RPMI7951 (cell line): Measurements from ENCODE around the gene DUS4L. TPM values are rescaled to one million over a fixed set of nuclear protein-coding genes. Genes with fewer than 3 reads are reported as not detected.
"Not testable (repeated sequence)": the region's sequence is repeated elsewhere in the genome, so short reads cannot be mapped to it uniquely, and the experiment has no call there.

Source experiments
- DNase-seq: peaks from one replicate; pipeline ENCODE4 v3.0.0-alpha.2; 2012; ENCODE audit warnings: low read depth
- total RNA-seq: library from RNA; depleted of rRNA; stranded (reverse); fragments of >200 nt; shearing (Covaris generic); gene quantifications from 2 replicates; pipeline ENCODE4 v1.2.3, GENCODE V29; 2014; rRNA removed

DUS4L gene, protein sequence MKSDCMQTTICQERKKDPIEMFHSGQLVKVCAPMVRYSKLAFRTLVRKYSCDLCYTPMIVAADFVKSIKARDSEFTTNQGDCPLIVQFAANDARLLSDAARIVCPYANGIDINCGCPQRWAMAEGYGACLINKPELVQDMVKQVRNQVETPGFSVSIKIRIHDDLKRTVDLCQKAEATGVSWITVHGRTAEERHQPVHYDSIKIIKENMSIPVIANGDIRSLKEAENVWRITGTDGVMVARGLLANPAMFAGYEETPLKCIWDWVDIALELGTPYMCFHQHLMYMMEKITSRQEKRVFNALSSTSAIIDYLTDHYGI
- total RNA-seq: 10.7 and 11.9 TPM in 2 replicates

DNA sequence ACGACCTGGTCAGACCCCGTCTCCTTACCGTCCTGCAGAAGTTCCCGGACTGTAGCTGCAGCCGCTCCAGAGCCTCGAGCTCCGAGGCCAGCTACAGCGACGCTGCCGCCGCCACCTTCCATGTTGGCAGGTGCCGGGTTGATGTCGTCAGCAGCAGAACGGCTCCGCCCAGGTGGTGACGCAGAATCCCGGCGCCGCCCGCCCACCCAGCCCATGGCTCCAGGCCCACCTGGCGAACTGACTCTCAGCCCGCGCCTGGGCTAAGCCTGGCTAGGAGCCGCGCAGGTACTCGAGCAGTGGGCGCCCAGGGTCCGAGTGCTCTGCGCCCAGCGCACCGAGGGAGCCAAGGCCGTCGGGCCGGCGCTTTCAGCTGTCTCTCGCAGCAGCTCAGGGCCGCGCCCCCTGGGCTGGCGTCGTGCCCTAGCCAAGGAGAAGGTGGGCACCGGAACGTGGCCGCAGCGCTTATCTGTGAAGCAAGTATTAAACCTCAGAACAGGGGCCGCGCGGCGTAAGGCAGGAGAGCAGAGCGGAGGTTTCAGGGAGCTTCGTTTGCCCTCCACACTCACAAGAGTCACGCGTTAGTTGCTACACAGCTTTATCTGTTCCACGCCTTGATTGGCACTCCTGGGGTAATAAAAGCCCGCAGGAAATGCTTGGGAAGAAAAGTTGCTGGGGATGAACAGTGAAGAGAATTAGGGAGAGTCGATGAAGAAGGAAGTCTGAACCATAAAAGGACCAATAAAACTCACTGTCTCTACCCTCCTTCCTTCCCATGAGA lies at the start of gene DUS4L, which contains the start of gene COG5:
Gene DUS4L, plus strand, starts transcription at position 197 of the 778 bp plus-strand sequence. CDS start 3,100 bp downstream, outside the sequence.
Gene COG5, minus strand, starts transcription at position 146 of the 778 bp plus-strand sequence. Its CDS starts 24 bp downstream, at position 122.
- DNase-seq: peak; percentile 66

DNA sequence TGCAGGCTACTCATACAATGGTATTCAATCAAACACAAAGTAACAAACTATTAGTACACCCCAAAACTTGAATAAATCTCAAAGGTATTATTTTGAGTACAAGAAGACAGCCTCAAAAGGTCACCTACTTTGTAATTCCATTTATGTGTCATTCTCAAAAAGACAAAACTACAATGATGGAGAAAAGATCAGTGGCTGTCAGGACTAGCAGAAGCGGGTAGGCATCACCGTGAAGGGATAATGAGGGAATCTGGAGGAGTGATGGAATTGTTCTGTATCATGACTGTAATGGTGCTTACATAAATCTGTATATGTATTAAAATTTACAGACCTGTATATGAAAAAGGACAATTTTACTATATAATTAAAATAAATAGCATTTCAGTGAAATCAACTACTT lies 37.1 kb upstream of the DUS4L start:
- no peak for DNase-seq

DNA sequence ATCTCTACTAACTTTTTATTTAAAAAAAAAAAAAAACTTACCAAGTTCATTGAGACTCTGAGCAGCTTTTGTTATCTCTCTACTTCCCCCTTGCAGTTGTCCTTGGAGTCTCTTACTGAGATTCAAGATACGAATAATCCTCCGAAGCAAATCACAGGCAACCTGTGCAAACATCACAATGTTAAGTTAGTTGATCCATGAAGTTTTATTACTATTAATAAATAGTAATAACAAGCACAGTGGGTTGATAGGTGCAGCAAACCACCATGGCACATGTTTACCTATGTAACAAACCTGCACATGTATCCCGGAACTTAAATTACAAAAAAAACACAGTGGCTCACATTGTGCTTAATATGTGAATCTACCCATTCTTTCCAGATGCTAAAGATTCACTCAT lies 36.6 kb upstream of the DUS4L start:
- DNase-seq: no peak

DNA sequence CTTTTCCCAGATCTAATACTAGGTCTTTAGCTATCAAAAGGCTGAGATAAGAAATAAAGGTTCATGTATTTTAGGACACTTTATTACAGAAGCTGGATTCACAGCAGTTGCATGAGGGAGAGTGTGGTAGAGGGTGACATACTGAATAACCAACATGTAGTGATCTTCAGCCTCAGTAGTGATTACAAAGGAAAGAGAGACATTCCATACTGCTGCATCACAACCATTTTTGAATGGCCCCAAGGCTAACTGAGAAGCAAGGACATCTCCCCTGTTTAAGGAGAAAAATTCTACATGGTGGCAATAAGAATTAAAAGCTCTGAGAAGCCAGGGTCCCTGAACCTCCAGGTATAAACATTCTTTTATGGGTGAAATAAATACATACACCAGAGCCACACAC lies 35.3 kb upstream of the DUS4L start:
- peak; percentile 83 for DNase-seq

DNA sequence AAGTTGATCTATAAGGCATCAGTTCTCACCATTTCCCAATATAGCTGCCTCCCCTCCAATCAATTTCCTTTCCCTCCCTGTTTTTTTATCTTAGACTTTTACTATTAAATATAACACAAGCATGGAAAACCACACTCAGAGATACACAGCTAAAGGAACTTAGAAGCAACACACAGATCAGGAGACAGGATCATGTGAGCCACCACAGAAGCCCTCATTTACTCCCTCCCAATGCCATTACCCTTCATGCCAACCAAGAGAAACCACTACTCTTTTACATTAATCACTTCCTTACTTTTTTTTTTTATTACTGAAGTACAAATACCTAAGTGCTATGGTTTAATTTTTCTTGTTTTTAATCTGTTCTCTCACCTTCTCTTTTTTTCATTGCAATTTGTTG lies 33.0 kb upstream of the DUS4L start:
- DNase-seq: no peak

DNA sequence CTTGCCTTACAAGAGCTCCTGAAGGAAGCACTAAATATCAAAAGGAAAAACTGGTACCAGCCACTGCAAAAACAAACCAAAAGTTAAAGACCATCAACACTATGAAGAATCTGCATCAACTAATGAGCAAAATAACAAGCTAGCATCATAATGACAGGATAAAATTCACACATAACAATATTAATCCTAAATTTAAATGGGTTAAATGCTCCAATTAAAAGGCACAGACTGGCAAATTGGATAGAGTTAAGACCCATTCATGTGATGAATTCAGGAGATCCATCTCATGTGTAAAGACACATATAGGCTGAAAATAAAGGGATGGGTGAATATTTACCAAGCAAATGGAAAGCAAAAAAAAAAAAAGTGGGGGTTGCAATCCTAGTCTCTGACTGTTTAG lies 29.6 kb upstream of the DUS4L start:
- no peak for DNase-seq

DNA sequence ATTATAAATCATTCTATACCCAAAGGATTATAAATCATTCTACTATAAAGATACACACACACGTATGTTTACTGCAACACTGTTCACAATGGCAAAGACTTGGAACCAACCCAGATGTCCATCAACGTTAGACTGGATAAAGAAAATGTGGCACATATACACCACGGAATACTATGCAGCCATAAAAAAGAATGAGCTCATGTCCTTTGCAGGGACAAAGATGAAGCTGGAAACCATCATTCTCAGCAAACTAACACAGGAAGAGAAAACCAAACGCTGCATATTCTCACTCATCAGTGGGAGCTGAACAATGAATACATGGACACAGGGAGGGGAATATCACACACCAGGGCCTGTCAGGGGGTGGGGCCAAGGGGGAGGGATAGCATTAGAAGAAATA lies 26.5 kb upstream of the DUS4L start:
- not testable (repeated sequence) for DNase-seq

DNA sequence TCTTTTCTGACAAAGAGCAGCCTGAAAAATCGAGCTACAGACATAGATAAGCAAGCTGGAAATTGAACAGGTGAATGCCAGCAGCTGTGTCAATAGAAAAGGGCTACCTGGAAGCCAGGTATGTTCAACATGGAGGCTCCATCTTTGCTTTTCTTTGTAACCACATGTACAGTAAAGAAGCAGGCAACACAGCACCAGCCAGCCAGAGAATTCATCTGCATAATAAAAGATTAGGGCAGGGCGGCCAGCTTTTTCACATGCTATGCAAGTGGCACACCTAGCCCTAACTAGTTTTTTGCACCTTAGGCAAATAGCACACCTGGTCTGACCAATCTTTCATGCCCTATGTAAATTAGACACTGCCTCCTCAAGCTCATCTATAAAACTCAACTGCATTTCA lies 25.8 kb upstream of the DUS4L start:
- DNase-seq: no peak

DNA sequence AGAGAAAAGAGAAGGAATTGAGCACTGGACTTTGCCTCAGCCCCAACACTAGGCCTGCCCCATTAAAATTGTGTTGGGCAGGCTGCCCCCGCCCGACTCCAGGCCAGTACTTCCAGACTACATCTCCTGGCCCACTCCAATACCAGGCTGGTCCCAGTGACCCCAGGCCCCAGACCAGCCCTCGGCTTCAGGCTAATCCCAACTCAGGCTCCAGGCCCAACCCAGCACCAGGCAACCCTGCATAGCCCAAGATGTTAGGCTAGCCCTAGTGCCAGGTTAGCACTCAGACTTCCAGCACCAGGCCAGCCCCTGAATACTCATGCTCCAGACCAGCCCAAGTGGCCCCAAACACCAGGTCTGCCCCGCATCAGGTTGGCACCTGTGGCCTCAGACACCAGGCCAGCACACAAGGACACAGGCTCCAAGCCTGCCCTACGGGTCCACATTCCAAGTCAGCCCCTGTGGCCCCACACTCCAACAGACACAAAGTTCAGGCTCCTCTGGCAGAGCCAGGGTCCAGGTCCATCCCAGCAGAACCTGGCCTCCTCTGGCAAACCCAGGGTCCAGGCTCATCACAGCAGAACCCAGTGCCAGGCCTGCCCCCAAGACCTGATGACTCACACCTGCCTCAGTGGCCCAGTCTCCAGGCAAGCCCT lies 20.3 kb upstream of the DUS4L start:
- DNase-seq: no peak

DNA sequence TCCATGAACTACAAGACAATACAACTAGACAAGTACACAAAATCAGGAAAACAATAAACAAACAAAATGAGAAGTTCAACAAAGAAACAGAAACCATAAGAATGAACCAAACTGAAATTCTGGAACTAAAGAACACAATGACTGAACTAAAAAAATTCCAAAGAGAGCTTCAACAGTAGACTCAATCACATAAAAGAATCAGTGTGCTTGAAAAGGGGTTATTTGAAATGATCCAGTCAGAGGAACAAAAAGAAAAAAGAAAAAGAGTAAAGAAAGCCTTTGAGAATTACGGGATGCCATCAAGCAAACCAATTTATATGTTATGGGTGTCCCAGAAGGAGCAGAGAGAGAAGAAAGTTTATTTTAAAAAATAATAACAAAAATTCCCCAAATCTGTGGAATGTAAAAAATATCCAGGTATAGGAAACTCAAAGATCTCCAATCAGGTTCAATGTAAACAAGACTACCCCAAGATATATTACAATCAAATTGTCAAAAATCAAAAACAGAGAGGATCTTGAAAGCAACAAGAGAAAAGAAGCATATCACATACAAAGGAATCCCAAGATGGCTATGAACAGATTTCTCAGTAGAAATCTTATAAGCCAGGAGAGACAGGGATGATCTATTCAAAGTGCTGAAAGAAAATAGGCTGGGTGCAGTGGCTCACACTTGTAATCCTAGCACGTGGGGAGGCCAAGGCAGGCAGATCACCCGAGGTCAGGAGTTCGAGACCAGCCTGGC lies 18.8 kb upstream of the DUS4L start:
- DNase-seq: no peak

DNA sequence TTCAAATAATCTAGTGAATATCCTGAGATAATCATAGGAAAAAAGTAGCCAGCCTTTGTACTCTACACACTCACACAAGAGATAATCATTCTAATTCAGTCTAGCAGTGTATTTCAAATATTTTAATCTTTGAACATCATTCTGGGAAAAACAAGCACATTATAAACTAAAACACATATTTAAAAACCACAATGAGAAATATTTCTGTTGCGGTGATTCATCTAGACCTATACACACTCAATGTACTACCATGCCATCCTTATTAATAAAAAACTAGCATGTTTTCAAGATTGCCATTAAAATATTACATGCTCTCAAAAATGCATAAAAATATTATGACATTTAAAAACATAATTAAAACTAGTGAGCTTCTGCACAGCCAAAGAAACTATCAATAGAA lies 11.8 kb upstream of the DUS4L start:
- DNase-seq: no peak

DNA sequence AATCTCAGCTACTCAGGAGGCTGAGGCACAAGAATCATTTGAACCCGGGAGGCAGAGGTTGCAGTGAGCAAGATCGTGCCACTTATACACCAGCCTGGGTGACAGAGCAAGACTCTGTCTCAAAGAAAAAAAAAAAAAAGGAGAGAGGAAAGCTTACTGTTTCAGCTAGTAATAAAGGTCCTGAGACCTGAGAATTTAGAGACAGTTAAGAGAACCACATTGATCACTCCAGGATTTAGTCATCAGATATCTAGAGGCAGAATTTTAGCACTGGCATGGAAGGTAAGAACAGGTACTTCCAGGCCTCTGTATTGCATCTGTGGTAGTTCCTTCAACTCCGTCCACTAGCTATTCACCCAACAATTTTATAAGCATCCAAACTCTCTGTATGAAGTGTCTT lies 7.9 kb upstream of the DUS4L start:
- no peak for DNase-seq

DNA sequence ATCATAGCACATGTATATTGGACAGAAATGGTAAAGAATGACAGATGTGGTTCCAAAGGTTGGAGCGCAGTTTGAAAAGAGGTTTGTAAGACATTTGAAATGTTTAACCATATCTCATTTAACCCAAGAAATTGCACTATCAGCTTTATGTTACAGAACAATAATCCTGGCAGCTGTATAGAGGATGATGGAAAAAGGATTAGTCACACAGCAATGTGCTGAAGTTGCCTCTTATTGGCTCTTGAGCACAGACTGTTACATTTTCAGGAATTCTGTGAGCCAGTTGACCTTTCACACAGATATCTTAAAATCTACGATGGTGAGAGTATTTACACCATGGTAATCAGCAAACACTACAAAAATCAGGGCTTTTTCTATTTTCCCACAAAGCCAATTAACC lies 3.9 kb upstream of the DUS4L start:
- DNase-seq: peak; percentile 42

DNA sequence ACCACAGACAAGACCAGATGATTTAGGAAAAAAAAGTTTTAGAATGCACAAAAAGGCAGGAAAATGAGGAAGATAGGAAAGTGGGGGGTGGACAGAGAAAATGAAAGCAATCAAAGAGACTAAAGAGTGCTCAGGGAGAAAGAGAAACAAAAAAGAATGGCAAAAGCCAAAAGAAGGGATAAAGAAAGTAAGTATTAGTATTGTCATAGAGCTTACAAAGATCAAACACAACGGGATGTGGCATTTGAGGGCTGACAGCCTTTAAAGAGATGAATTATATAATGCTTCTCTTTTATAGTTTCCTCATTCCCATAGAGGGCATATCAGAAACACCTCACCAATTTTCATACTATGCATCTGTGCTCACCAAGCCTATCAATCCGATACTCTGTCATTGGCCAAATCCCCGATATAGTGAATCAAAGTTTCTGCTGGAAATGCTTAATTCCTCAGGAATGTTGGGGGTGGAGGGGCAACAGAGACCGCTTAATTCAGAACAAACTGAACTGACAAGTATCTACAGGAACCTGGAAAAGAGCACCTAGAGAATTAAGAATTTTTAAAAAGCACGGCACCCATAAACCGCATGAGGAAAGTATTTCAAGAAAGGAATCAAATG lies 2.8 kb upstream of the DUS4L start:
- DNase-seq: no peak

DNA sequence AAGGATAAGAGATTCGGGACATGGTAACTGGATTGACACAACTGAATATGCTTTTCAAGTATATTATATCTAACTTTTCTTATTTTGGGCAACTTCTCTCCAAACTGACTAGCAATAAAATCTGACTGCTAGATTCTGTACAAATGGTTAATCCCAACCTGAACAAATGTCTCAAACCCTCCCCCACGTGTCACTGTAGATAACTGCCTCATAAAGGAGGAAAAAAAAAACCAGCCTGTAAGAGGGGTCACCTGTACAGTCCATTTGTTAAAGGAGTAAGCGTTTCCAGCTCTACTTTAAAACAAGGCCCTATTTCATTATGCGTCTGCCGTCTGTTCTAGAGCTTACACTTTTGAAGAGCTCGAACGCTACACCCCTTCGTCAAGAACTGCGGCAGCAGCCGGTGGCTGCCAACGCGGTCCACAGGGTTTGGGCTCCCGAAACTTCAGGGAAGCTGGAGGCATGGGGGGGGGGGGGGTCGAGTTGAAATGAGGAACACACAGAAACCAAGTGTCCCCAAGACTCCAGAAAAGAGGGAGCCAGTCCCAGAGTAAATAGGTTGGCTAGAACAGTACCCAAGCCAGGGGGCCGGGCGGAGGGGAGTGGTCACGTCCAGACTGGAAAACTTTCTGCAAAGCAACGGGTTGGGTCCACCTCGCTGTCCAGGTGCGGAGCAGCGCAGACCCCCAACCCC lies 543 bp upstream of the DUS4L start:
- DNase-seq: peak; percentile 31

DNA sequence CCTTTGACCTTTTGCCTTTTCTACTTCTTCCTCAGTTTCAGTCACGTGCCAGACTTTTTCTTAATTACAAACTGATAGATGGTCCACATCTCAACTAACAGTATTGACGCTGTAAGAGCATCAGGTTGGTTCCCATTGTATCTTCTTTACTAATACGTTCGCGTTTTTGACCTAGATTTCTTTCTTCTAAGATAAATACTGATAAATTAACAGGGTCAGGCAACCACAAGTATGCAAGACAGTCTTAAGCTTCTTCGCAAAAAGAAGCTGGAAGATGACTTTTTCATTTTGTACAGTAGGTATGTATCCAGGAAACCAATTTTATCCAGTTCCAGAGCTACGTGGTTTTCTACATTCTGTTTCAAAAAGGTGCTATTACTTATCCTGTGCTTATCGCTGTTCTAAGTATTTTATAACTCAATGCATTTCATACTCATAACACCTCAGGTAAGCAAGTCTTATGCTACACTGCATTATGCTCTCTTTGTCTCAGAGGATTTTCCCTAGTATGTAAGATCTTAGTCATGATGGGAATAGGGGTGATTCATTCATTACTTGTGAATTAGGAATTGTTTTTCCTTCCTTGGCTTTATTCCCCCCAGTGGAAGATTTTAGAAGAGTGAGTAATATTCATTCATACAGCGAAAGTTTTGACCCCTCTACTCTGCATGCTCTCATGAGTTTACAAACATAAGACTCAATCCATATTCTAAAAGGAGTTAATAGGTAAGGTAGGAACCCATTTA lies 955 bp downstream of the DUS4L start:
- peak; percentile 73 for DNase-seq

DNA sequence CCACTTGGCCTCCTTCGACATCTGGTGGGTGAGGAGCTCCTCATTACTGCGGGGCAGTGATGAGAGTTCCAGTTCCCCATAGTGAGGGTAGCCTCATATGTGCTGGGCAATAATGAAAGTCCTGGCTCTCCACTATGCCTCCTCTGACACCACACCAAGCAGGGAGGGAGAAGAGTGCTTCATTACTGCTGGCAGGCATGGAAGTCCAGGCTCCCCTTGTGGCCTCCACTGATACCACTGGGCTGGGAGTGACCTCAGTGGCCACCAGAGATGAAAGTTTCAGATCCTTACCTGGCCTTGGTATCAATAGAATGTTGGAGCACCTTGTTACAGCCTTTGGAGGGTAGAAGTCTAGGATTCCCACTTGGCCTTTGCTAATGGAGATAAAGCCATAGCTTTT lies 6.5 kb downstream of the DUS4L start:
- no peak for DNase-seq

DNA sequence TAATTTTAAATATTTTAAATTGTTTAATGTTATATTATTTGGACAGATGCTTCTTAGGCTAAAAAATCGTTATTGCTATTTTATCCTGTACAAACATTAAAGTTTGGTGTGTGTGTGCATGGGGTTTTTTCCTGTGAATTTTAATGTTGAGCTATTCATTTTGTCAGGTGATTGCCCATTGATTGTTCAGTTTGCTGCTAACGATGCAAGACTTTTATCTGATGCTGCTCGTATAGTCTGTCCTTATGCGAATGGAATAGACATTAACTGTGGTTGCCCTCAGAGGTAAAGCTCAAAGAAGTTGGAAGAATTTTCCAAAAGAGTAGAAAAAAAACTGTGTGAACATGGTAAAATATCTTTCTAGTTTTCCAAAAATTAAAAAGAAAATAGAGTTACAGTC lies 9.8 kb downstream of the DUS4L start:
- no peak for DNase-seq

DNA sequence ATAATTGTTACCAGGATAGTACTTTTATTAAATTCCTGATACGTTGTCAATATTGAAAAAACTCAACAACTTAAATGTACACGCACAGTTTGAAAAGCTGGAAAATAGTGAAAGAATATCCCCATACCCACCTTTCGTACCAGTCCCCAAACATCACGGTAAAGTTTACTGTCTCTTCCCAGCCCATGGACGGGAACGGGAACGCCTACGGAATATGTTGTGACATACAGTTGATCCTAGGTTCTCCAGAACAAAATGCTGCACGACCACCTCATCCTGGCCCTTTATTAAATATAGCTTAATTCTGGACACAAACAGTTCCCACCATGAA lies 15.7 kb downstream of the DUS4L start:
- no peak for DNase-seq
